Caki2 (cell line): Measurements from ENCODE around the gene MAP2K6. TPM values are rescaled to one million over a fixed set of nuclear protein-coding genes. Genes with fewer than 3 reads are reported as not detected.
"Not testable (repeated sequence)": the region's sequence is repeated elsewhere in the genome, so short reads cannot be mapped to it uniquely, and the experiment has no call there.

ENCODE experiments used
- DNase-seq: peaks from one replicate; pipeline ENCODE4 v3.0.0-alpha.2; 2015; ENCODE audit warnings: low read depth
- in situ Hi-C: cut with HindIII; loops from 2 replicates; pipeline ENCODE4 v1.10.0; 2016; ENCODE audit warnings: low sequenced_read_pairs, low pct_unique_long_range_greater_than_20kb, mixed read lengths
- total RNA-seq: library from RNA; depleted of rRNA; stranded (reverse); fragments of >200 nt; shearing (Covaris generic); gene quantifications from 2 replicates; pipeline ENCODE4 v1.2.3, GENCODE V29; 2014; ENCODE audit warnings: low replicate concordance

Gene MAP2K6
- total RNA-seq, 1 experiment from 2014 or later: 6.3 TPM

GRCh38 chr17:69477204-69477902 is 62.9 kb downstream of the MAP2K6 start:
- in situ Hi-C loops: no loop called here
- DNase-seq: no peak

- DNase-seq: no peak
- in situ Hi-C loops: no loop called here
These were observed 63.4 kb downstream of the MAP2K6 start for GRCh38 chr17:69477903-69478266.

- in situ Hi-C loops: no loop called here
- no peak for DNase-seq
These were observed 64.4 kb downstream of the MAP2K6 start for GRCh38 chr17:69478916-69479315.

- in situ Hi-C loops: not testable (repeated sequence)
These were observed 65.3 kb downstream of the MAP2K6 start for GRCh38 chr17:69479756-69480155.

GRCh38 chr17:69480245-69480644 is 65.7 kb downstream of the MAP2K6 start:
- in situ Hi-C loops: no loop called here
- no peak for DNase-seq

More at GRCh38 chr17:69479756-69480155, 65.3 kb downstream of the MAP2K6 start:
- DNase-seq: not testable (repeated sequence)

GRCh38 chr17:69485251-69485661 is 70.8 kb downstream of the MAP2K6 start:
- no peak for DNase-seq
- in situ Hi-C loops: no loop called here

- in situ Hi-C loops: no loop called here
These were observed 71.6 kb downstream of the MAP2K6 start for GRCh38 chr17:69485901-69486643.

GRCh38 chr17:69486779-69487637 is 72.5 kb downstream of the MAP2K6 start:
- no peak for DNase-seq
- in situ Hi-C loops: no loop called here

More at GRCh38 chr17:69485901-69486643, 71.6 kb downstream of the MAP2K6 start:
- DNase-seq: peak; percentile 33

- in situ Hi-C loops: no loop called here
- no peak for DNase-seq
These were observed 74.8 kb downstream of the MAP2K6 start for GRCh38 chr17:69489313-69489712.

GRCh38 chr17:69492410-69493071 is 78.0 kb downstream of the MAP2K6 start:
- DNase-seq: peak; percentile 62
- in situ Hi-C loops: no loop called here

- DNase-seq: no peak
- in situ Hi-C loops: no loop called here
These were observed 81.3 kb downstream of the MAP2K6 start for GRCh38 chr17:69495787-69496186.

- DNase-seq: peak; percentile 10
- in situ Hi-C loops: no loop called here
These were observed 82.7 kb downstream of the MAP2K6 start for GRCh38 chr17:69497161-69497560.

GRCh38 chr17:69499318-69499717 is 84.8 kb downstream of the MAP2K6 start:
- DNase-seq: no peak
- in situ Hi-C loops: no loop called here

- in situ Hi-C loops: no loop called here
- no peak for DNase-seq
These were observed 86.5 kb downstream of the MAP2K6 start for GRCh38 chr17:69500911-69501429.

- DNase-seq: peak; percentile 63
- in situ Hi-C loops: no loop called here
These were observed 87.3 kb downstream of the MAP2K6 start for GRCh38 chr17:69501591-69502468.

GRCh38 chr17:69503711-69504110 is 89.2 kb downstream of the MAP2K6 start:
- in situ Hi-C loops: no loop called here
- no peak for DNase-seq

- in situ Hi-C loops: no loop called here
- DNase-seq: no peak
These were observed 91.2 kb downstream of the MAP2K6 start for GRCh38 chr17:69505740-69506139.
